ENCODE data around the gene ITGAL. TPM values are rescaled to one million over a fixed set of nuclear protein-coding genes. Genes with fewer than 3 reads are reported as not detected.

Gene ITGAL
- total and polyA plus RNA-seq, 2 of the 13 experiments (the other 11 are each of a cell fraction or from before 2014, with no cell fraction given) = 0.86 to 1.2 TPM

- TF ChIP-seq MAF1 (CRISPR knock-in tag; IDR thresholded peaks at IDR 0.05; ENCODE audit: borderline replicate concordance) (0 out of 2 replicates have a peak, but pooled peaks have one; percentile 47), ZBTB26 (CRISPR knock-in tag; IDR thresholded peaks at IDR 0.05; ENCODE audit: borderline replicate concordance) (0 out of 2 replicates have a peak, but pooled peaks have one; percentile 33), CBX1 (IDR thresholded peaks at IDR 0.05; ENCODE audit: low read depth) (no peak), ZNF3 (CRISPR knock-in tag; IDR thresholded peaks at IDR 0.05) (no peak), ZNF136 (CRISPR knock-in tag; IDR thresholded peaks at IDR 0.05; ENCODE audit: low read depth) (no peak), ZNF678 (CRISPR knock-in tag; IDR thresholded peaks at IDR 0.05) (0 out of 2 replicates have a peak, but pooled peaks have one; percentile 29), ZNF891 (CRISPR knock-in tag; IDR thresholded peaks at IDR 0.05) (peak; percentile 59; the same call in 1 of the 2 replicates), RXRA (CRISPR knock-in tag; IDR thresholded peaks at IDR 0.05) (peak; percentile 58; the same call in 1 of the 2 replicates), ZNF138 (CRISPR knock-in tag; IDR thresholded peaks at IDR 0.05; ENCODE audit: low read depth) (no peak), TEAD3 (CRISPR knock-in tag; optimal IDR thresholded peaks at IDR 0.05; ENCODE audit: borderline replicate concordance) (no peak), HOXA9 (CRISPR knock-in tag; IDR thresholded peaks at IDR 0.05; ENCODE audit: borderline replicate concordance) (peak; percentile 74; the same call in 1 of the 2 replicates), TAF15 (IDR thresholded peaks at IDR 0.05; ENCODE audit: low read depth, low read length, poor library complexity, severe bottlenecking) (peak; percentile 40), THYN1 (CRISPR knock-in tag; IDR thresholded peaks at IDR 0.05; ENCODE audit: borderline replicate concordance, low read depth) (no peak), SOX6 (IDR thresholded peaks at IDR 0.05) (no peak), SOX6 (CRISPR knock-in tag; IDR thresholded peaks at IDR 0.05) (no peak), RXRB (CRISPR knock-in tag; IDR thresholded peaks at IDR 0.05; ENCODE audit: borderline replicate concordance) (no peak), ZNF543 (CRISPR knock-in tag; IDR thresholded peaks at IDR 0.05) (0 out of 2 replicates have a peak, but pooled peaks have one; percentile 21), AHR (CRISPR knock-in tag; IDR thresholded peaks at IDR 0.05) (no peak; the same call in 1 of the 2 replicates), ZNF333 (CRISPR knock-in tag; IDR thresholded peaks at IDR 0.05; ENCODE audit: borderline replicate concordance) (peak; percentile 29), MTA1 (CRISPR knock-in tag; IDR thresholded peaks at IDR 0.05; ENCODE audit: borderline replicate concordance) (0 out of 2 replicates have a peak, but pooled peaks have one; percentile 51), MTA3 (CRISPR knock-in tag; IDR thresholded peaks at IDR 0.05) (no peak), NR2C2 (CRISPR knock-in tag; IDR thresholded peaks at IDR 0.05; ENCODE audit: borderline replicate concordance) (peak; percentile 62; the same call in 1 of the 2 replicates), POLR2A (IDR thresholded peaks at IDR 0.05; ENCODE audit: insufficient read depth in 1 of 2, low read depth in 2 of 2, low read length in 2 of 2) (peak in 1 of 2 experiments; percentile 43; a peak in 2 of 4 replicates), ZNF747 (CRISPR knock-in tag; IDR thresholded peaks at IDR 0.05; ENCODE audit: borderline replicate concordance) (0 out of 2 replicates have a peak, but pooled peaks have one; percentile 10), GFI1 (CRISPR knock-in tag; IDR thresholded peaks at IDR 0.05; ENCODE audit: borderline replicate concordance) (no peak)
These were observed 53.7 kb downstream of the ITGAL start, which contains the start of gene ZNF768 (continued) for GRCh38 chr16:30526137-30526822.
